ENCODE results near the gene P2RY2.

DNA sequence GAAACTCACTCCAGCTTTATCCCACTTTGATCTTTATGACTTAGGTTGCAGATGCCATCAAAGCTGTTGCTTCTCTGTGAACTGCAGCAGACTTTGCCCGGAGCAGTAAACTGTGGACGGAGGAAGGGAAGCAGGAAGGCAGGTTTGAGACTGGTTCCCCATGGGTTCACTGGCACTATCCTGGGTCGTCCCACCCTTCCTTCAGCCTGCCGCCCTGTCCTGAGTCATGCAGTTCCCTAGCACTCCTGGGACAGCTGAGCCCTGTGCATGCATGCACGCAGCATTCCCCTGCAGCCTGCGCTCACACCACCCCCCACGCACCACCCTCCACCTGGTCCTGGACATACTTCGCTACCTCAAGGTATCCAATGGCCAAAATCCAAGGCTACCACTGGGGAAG lies 23.5 kb upstream of the P2RY2 start:
- TF ChIP-seq, protein P1, sequence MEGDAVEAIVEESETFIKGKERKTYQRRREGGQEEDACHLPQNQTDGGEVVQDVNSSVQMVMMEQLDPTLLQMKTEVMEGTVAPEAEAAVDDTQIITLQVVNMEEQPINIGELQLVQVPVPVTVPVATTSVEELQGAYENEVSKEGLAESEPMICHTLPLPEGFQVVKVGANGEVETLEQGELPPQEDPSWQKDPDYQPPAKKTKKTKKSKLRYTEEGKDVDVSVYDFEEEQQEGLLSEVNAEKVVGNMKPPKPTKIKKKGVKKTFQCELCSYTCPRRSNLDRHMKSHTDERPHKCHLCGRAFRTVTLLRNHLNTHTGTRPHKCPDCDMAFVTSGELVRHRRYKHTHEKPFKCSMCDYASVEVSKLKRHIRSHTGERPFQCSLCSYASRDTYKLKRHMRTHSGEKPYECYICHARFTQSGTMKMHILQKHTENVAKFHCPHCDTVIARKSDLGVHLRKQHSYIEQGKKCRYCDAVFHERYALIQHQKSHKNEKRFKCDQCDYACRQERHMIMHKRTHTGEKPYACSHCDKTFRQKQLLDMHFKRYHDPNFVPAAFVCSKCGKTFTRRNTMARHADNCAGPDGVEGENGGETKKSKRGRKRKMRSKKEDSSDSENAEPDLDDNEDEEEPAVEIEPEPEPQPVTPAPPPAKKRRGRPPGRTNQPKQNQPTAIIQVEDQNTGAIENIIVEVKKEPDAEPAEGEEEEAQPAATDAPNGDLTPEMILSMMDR (IDR thresholded peaks at IDR 0.05; ENCODE audit: insufficient read depth, low read length): no peak
- TF ChIP-seq POLR2AphosphoS5 (IDR thresholded peaks at IDR 0.05; ENCODE audit: low read depth): no peak
- TF ChIP-seq, protein P2, sequence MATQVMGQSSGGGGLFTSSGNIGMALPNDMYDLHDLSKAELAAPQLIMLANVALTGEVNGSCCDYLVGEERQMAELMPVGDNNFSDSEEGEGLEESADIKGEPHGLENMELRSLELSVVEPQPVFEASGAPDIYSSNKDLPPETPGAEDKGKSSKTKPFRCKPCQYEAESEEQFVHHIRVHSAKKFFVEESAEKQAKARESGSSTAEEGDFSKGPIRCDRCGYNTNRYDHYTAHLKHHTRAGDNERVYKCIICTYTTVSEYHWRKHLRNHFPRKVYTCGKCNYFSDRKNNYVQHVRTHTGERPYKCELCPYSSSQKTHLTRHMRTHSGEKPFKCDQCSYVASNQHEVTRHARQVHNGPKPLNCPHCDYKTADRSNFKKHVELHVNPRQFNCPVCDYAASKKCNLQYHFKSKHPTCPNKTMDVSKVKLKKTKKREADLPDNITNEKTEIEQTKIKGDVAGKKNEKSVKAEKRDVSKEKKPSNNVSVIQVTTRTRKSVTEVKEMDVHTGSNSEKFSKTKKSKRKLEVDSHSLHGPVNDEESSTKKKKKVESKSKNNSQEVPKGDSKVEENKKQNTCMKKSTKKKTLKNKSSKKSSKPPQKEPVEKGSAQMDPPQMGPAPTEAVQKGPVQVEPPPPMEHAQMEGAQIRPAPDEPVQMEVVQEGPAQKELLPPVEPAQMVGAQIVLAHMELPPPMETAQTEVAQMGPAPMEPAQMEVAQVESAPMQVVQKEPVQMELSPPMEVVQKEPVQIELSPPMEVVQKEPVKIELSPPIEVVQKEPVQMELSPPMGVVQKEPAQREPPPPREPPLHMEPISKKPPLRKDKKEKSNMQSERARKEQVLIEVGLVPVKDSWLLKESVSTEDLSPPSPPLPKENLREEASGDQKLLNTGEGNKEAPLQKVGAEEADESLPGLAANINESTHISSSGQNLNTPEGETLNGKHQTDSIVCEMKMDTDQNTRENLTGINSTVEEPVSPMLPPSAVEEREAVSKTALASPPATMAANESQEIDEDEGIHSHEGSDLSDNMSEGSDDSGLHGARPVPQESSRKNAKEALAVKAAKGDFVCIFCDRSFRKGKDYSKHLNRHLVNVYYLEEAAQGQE (IDR thresholded peaks at IDR 0.05; ENCODE audit: insufficient replicate concordance, low read depth): no peak
- TF ChIP-seq SPI1 (IDR thresholded peaks at IDR 0.05; ENCODE audit: borderline replicate concordance, low read depth): no peak
- TF ChIP-seq GABPA (IDR thresholded peaks at IDR 0.05; ENCODE audit: low read depth): no peak
